ACC112 (cell line): ENCODE data around the gene FBXO34.
A peak's percentile ranks its signal among the peaks of the same experiment; 100 is the strongest.

Experiments
- H2AFZ ChIP-seq: fragments of 200-600 bp; sonication (generic); one replicate; pipeline ENCODE4 v1.6.0; 2017; ENCODE audit warnings: antibody characterized with exemption, low read length; ENCODE audit not compliant: unreplicated experiment
- H3K27ac ChIP-seq: fragments of 200-600 bp; sonication (generic); 2 replicates; pipeline ENCODE4 v1.5.1; 2014; ENCODE audit warnings: low read depth, mild to moderate bottlenecking, antibody characterized with exemption, low read length, moderate library complexity
- H3K27me3 ChIP-seq: fragments of 200-600 bp; sonication (generic); 2 replicates; pipeline ENCODE4 v1.6.1; 2014; ENCODE audit warnings: mild to moderate bottlenecking, antibody characterized with exemption, low read length, moderate library complexity, mixed read lengths; ENCODE audit not compliant: insufficient read depth
- H3K36me3 ChIP-seq: fragments of 200-600 bp; sonication (generic); 2 replicates; pipeline ENCODE4 v1.6.1; 2016; ENCODE audit warnings: mild to moderate bottlenecking, antibody characterized with exemption, low read length, moderate library complexity, mixed read lengths; ENCODE audit not compliant: insufficient read depth
- H3K4me1 ChIP-seq: fragments of 200-600 bp; sonication (generic); one replicate; pipeline ENCODE4 v1.6.1; 2016; ENCODE audit warnings: low read length, mixed read lengths; ENCODE audit not compliant: insufficient read depth, unreplicated experiment, control insufficient read depth
- H3K4me3 ChIP-seq: fragments of 200-600 bp; sonication (generic); 2 replicates; pipeline ENCODE4 v1.5.1; 2014; ENCODE audit warnings: mild to moderate bottlenecking, low read depth, low read length
- H3K79me2 ChIP-seq: fragments of 200-600 bp; sonication (generic); one replicate; pipeline ENCODE4 v1.6.0; 2016; ENCODE audit warnings: low read length; ENCODE audit not compliant: control insufficient read depth, unreplicated experiment, insufficient read depth

FBXO34 gene

DNA sequence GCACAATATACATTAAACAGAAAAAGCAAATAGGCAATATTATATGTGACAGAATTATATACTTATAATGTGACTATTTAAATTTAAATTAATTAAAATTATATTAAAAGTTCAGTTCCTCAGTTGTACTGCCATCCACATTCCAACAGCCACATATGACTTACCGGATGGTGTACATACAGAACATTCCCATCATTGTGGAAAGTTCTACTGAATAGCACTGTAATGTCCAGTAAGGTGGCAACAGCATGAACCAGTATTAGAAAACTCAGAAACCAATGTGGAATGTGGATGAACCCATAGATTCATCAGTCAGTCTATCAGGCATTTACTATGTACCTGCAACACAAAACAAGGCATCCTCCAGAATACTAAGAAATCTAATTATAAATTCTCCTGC lies 128.0 kb downstream of the FBXO34 start:
- Histone ChIP-seq H3K27ac (peak overlapping the region; percentile 57), H2AFZ (no peak overlapping the region), H3K4me1 (peaks cover 24% of the 10 kb centered on the region), H3K4me3 (0 out of 2 replicates have a peak overlapping the region, but pooled peaks have one; percentile 13), H3K27me3 (no peaks in the 10 kb centered on the region), H3K36me3 (0 out of 2 replicates have a peak, but pooled peaks cover 4% of the 10 kb centered on the region), H3K79me2 (peaks cover 34% of the 10 kb centered on the region)

GRCh38 chr14:55399852-55400251 lies 128.6 kb downstream of the FBXO34 start:
- peaks cover 24% of the 10 kb centered on the region for H3K4me1 ChIP-seq
- 0 out of 2 replicates have a peak overlapping the region, but pooled peaks have one; percentile 13 for H3K4me3 ChIP-seq
- no peaks in the 10 kb centered on the region for H3K27me3 ChIP-seq
- 0 out of 2 replicates have a peak, but pooled peaks cover 4% of the 10 kb centered on the region for H3K36me3 ChIP-seq
- H3K27ac ChIP-seq, result peak overlapping the region; percentile 57
- no peak overlapping the region for H2AFZ ChIP-seq
- peaks cover 39% of the 10 kb centered on the region for H3K79me2 ChIP-seq

DNA sequence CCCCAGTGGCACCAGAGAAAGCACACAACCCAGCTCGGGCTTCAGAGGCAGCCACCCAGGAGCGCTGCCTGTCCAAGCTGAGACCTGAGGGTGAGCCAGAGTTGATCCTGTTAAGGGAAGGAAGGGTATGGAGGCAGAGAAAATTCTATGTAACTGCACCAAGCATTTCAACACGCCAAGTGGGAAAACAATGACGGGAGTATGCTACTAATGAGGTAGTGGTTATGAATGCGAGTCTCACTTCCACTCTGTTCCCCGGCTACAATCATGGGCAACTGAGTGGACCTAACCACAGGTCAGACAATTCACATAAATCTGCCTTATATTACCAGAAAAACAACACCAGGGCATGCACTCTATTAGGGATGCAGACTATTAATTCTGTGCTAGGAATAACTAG lies 130.5 kb downstream of the FBXO34 start:
- Histone ChIP-seq H3K79me2 (peaks cover 50% of the 10 kb centered on the region), H3K36me3 (no peaks in the 10 kb centered on the region), H3K27ac (no peak overlapping the region), H3K4me1 (peaks cover 24% of the 10 kb centered on the region), H3K4me3 (no peak overlapping the region), H2AFZ (no peak overlapping the region), H3K27me3 (no peaks in the 10 kb centered on the region)
